Cardiac fibroblast (primary cell): ENCODE results near the gene CLEC2D.
"Not testable (repeated sequence)": the region's sequence is repeated elsewhere in the genome, so short reads cannot be mapped to it uniquely, and the experiment has no call there.

Experiments
- DNase-seq, 2 donors: peaks; one replicate each; pipeline versions ENCODE4 v3.0.0 to v3.0.0-alpha.2; 2010; ENCODE audit warnings: low read depth in 2 of 2
- H3K4me3 ChIP-seq, 2 donors: replicated peaks in 1 of 2; 1 replicate in 1 of 2; 2 replicates in 1 of 2; pipeline ENCODE4 v1.5.1; 2011; ENCODE audit warnings: low read depth in 2 of 2, low read length in 2 of 2, mild to moderate bottlenecking in 2 of 2, moderate library complexity in 1 of 2
- CTCF ChIP-seq: IDR thresholded peaks from one replicate; pipeline ENCODE4 v1.5.1; 2011; ENCODE audit warnings: low read depth, mild to moderate bottlenecking, low read length, inconsistent platforms

The CLEC2D gene

GRCh38 chr12:9710584-9711375 lies 41.3 kb downstream of the CLEC2D start:
- H3K4me3 ChIP-seq = no peak overlapping the region
- TF ChIP-seq CTCF = no peak
- no peak for DNase-seq

GRCh38 chr12:9711664-9712063 lies 42.2 kb downstream of the CLEC2D start:
- TF ChIP-seq CTCF = no peak
- DNase-seq = peak in 1 of 2 donors; percentile 5
- no peak overlapping the region for H3K4me3 ChIP-seq

GRCh38 chr12:9713032-9713558 lies 43.6 kb downstream of the CLEC2D start:
- DNase-seq, H3K4me3 ChIP-seq: not testable (repeated sequence)

- H3K4me3 ChIP-seq = no peak overlapping the region
- no peak for TF ChIP-seq CTCF
- DNase-seq = no peak
Measured at GRCh38 chr12:9717070-9717925, 47.8 kb downstream of the CLEC2D start.

- no peak for TF ChIP-seq CTCF
- H3K4me3 ChIP-seq = no peak overlapping the region
- DNase-seq = no peak
Measured at GRCh38 chr12:9718968-9719367, 49.5 kb downstream of the CLEC2D start.

- TF ChIP-seq CTCF = no peak
- no peak overlapping the region for H3K4me3 ChIP-seq
- DNase-seq = no peak
Measured at GRCh38 chr12:9719790-9720189, 50.3 kb downstream of the CLEC2D start.
